Measurements from ENCODE around the gene ZDHHC14. TPM values are rescaled to one million over a fixed set of nuclear protein-coding genes. Genes with fewer than 3 reads are reported as not detected.

ZDHHC14 gene
- total RNA-seq, 1 experiment from 2014 or later, result 1.7 TPM

- no peaks in the 10 kb centered on the region for H3K27me3 ChIP-seq (ENCODE audit: insufficient read depth, low read length)
- no peak overlapping the region for H2BK15ac ChIP-seq (ENCODE audit: low read depth, low read length)
- no peaks in the 10 kb centered on the region for H3K79me1 ChIP-seq (ENCODE audit: insufficient read depth, low read depth, low read length, poor library complexity, severe bottlenecking)
- no peak overlapping the region; a peak in 1 of 5 replicates for H3K4me3 Mint-ChIP-seq
- H3T11ph ChIP-seq (ENCODE audit: low read length), result no peak overlapping the region
- no peak overlapping the region for H3K4ac ChIP-seq (ENCODE audit: low read depth, low read length)
- H3K14ac ChIP-seq (ENCODE audit: insufficient read depth, low read length), result no peak overlapping the region
- no peak overlapping the region for H2BK5ac ChIP-seq (ENCODE audit: insufficient read length, low read length)
- no peaks in the 10 kb centered on the region for H3K79me2 ChIP-seq (ENCODE audit: insufficient read depth, low read length)
- H2BK120ac ChIP-seq (ENCODE audit: low read depth, low read length, poor library complexity, severe bottlenecking), result no peak overlapping the region
- H3K4me1 Mint-ChIP-seq, result no peaks in the 10 kb centered on the region
- no peak overlapping the region for H3K23ac ChIP-seq (ENCODE audit: insufficient read length, low read depth, low read length)
- H2AK5ac ChIP-seq (ENCODE audit: insufficient read length, low read length), result no peak overlapping the region
- no peak overlapping the region for H2BK12ac ChIP-seq (ENCODE audit: insufficient read length, low read depth, low read length)
- no peak overlapping the region for H4K8ac ChIP-seq (replicated peaks; ENCODE audit: insufficient read length, low read depth, low read length)
- H2AFZ ChIP-seq (ENCODE audit: low read length), result no peak overlapping the region
- H3K27ac Mint-ChIP-seq, result no peak overlapping the region
- no peak overlapping the region for H3K4me2 ChIP-seq (ENCODE audit: insufficient read depth, insufficient read length, low read length)
- no peak for TF ChIP-seq CTCF (conservative IDR thresholded peaks at IDR 0.05)
- H4K91ac ChIP-seq (ENCODE audit: insufficient read length, low read depth, low read length), result no peak overlapping the region
- H4K20me1 ChIP-seq (ENCODE audit: control insufficient read depth, insufficient read depth, insufficient read length), result no peaks in the 10 kb centered on the region
- H3K36me3 Mint-ChIP-seq (ENCODE audit: insufficient read depth in 1 of 3, low read depth in 3 of 3), result peaks cover 2 to 6% (median 2%) of the 10 kb centered on the region in 3 experiments
- H3K56ac ChIP-seq (ENCODE audit: insufficient read length, low read depth, low read length), result no peak overlapping the region
- H3K9me3 Mint-ChIP-seq, result peaks cover 2 to 9% of the 10 kb centered on the region in 2 experiments
- H3K9ac ChIP-seq (ENCODE audit: extremely low read depth, insufficient read length, low read length), result no peak overlapping the region
- WGBS (ENCODE audit: extremely low coverage, insufficient read length, low lambda C conversion rate), result no CpG with 5 or more reads among the region's 1 CpG
- H3K9me3 ChIP-seq (ENCODE audit: control insufficient read depth, low read depth, low read length), result no peaks in the 10 kb centered on the region
- H3K27ac ChIP-seq (ENCODE audit: insufficient read length, low read depth, low read length), result no peak overlapping the region
- DNase-seq, result no peak
- H3K18ac ChIP-seq (ENCODE audit: insufficient read length, low read depth, low read length), result no peak overlapping the region
- no peaks in the 10 kb centered on the region for H3K23me2 ChIP-seq (ENCODE audit: insufficient read length, low read depth, low read length, poor library complexity, severe bottlenecking)
- no peak overlapping the region for H2BK20ac ChIP-seq (ENCODE audit: low read depth, low read length, poor library complexity, severe bottlenecking)
- H3K27me3 Mint-ChIP-seq (ENCODE audit: low read depth), result no peaks in the 10 kb centered on the region; the same call in none of the 2 replicates
- no peaks in the 10 kb centered on the region for H3K4me1 ChIP-seq (ENCODE audit: insufficient read depth, low read length)
- H4K5ac ChIP-seq (ENCODE audit: insufficient read length, low read depth, low read length), result no peak overlapping the region
Measured at GRCh38 chr6:157500022-157500421, 119.0 kb downstream of the ZDHHC14 start.

Measured in H9 (cell line).